Neural cell (in vitro differentiated cells): ENCODE measurements around the gene ANO9.

Source experiments
- CTCF ChIP-seq: fragments of 450-650 bp; IDR thresholded peaks from 2 replicates; pipeline ENCODE4 v1.5.1; 2014; ENCODE audit warnings: antibody characterized with exemption, mild to moderate bottlenecking, moderate library complexity; ENCODE audit not compliant: poor library complexity, severe bottlenecking
- EP300 ChIP-seq: fragments of 450-650 bp; conservative IDR thresholded peaks from 2 replicates; pipeline ENCODE4 v1.6.1; 2014; ENCODE audit warnings: antibody characterized with exemption, mild to moderate bottlenecking, moderate library complexity; ENCODE audit not compliant: poor library complexity, severe bottlenecking
- EZH2 ChIP-seq: fragments of 200-600, 300-800 bp; shearing (Covaris generic), sonication (generic); IDR thresholded peaks from 2 replicates; pipeline ENCODE4 v1.6.1; 2014; ENCODE audit warnings: antibody characterized with exemption, low read length, borderline replicate concordance, mild to moderate bottlenecking; ENCODE audit not compliant: insufficient read depth, poor library complexity, severe bottlenecking
- POLR2AphosphoS5 ChIP-seq: IDR thresholded peaks from 2 replicates; pipeline ENCODE4 v1.6.1; 2012
- RAD21 ChIP-seq: fragments of 450-650 bp; conservative IDR thresholded peaks from 2 replicates; pipeline ENCODE4 v1.6.1; 2014; ENCODE audit warnings: antibody characterized with exemption, mild to moderate bottlenecking, moderate library complexity
- TAF1 ChIP-seq: IDR thresholded peaks from 2 replicates; pipeline ENCODE4 v1.6.1; 2012; ENCODE audit warnings: low read depth

- TF ChIP-seq RAD21 (no peak), CTCF (no peak), EP300 (no peak), TAF1 (no peak), EZH2 (no peak), POLR2AphosphoS5 (no peak)
These were observed 19.8 kb upstream of the ANO9 start for GRCh38 chr11:461626-462025.
